Measurements from ENCODE around the gene LRRC58. TPM values are rescaled to one million over a fixed set of nuclear protein-coding genes. Genes with fewer than 3 reads are reported as not detected.

The LRRC58 gene
- total RNA-seq, 1 experiment from 2014 or later = 38.9 TPM

DNA sequence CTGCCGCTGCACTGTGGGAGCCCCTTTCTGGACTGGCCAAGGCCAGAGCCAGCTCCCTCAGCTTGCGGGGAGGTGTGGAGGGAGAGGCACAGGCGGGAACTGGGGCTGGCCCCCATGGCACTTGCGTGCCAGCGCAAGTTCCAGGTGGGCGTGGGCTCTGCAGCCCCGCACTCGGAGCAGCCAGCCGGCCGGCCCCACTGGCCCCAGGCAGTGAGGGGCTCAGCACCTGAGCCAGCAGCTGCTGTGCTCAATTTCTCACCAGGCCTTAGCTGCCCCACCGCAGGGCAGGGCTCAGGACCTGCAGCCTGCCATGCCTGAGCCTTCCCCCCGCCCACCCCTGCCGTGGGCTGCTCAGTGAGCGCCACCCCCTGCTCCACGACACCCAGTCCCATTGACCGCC lies 59.5 kb downstream of the LRRC58 start:
- in situ Hi-C loops (cut with HindIII; ENCODE audit: low sequenced_read_pairs) = no loop called here
- no peak for DNase-seq (ENCODE audit: low spot score)

DNA sequence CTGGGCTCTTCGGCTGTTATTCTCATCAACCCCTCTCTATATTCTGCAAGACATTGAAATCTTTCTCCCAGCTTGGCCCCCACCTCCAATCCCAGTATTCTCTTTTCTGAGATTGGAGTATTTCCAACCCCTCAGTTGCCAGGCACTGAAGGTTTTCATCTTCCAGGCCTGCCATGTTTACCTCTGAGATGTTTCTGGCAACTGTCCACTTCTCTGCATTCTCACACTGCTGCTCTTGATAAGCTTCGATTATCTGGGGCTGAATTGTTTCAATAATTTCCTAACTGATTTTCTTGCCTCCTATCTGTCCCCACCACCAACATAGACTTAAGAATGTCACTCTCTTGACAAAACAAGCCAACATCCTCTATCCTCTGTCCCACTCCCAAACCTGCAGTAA lies 62.7 kb downstream of the LRRC58 start:
- no peak for DNase-seq (ENCODE audit: low spot score)
- in situ Hi-C loops (cut with HindIII; ENCODE audit: low sequenced_read_pairs) = no loop called here

GRCh38 chr3:120285508-120285841 lies 63.7 kb downstream of the LRRC58 start:
- no peak for DNase-seq (ENCODE audit: low spot score)
- in situ Hi-C loops (cut with HindIII; ENCODE audit: low sequenced_read_pairs) = no loop called here

GRCh38 chr3:120284747-120285507 lies 64.2 kb downstream of the LRRC58 start, which contains the start of gene GPR156:
Gene GPR156 (minus strand): TSS chr3:120285222. CDS start chr3:120244098, 41,124 bp downstream.
- DNase-seq (ENCODE audit: low spot score) = no peak
- in situ Hi-C loops (cut with HindIII; ENCODE audit: low sequenced_read_pairs) = no loop called here

- DNase-seq (ENCODE audit: low spot score) = no peak
- in situ Hi-C loops (cut with HindIII; ENCODE audit: low sequenced_read_pairs) = no loop called here
These were observed 67.9 kb downstream of the LRRC58 start for GRCh38 chr3:120281261-120281660.

DNA sequence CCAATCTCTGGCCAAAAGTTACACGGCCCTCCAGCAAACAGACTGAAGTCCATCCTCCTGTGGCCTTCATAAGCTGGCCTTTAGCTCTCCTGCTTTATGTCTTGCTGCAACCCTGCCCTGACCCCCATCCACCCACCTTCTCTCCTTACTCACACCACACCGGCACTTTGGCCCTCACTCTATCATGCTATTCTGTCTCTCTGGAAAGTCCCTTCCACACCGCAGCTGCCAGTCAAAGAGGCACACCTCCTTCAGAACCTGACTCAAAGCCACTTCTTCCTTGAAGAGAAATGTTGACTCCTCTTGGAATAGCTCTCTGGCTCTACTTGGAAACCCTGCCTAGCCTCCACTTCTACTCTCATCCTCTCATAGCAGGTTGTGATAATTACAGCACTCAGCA lies 68.6 kb downstream of the LRRC58 start:
- DNase-seq (ENCODE audit: low spot score) = no peak
- in situ Hi-C loops (cut with HindIII; ENCODE audit: low sequenced_read_pairs) = no loop called here

GRCh38 chr3:120280026-120280425 lies 69.1 kb downstream of the LRRC58 start:
- DNase-seq (ENCODE audit: low spot score) = no peak
- in situ Hi-C loops (cut with HindIII; ENCODE audit: low sequenced_read_pairs) = no loop called here

- DNase-seq (ENCODE audit: low spot score) = no peak
- in situ Hi-C loops (cut with HindIII; ENCODE audit: low sequenced_read_pairs) = no loop called here
These were observed 72.4 kb downstream of the LRRC58 start for GRCh38 chr3:120276767-120277166.

DNA sequence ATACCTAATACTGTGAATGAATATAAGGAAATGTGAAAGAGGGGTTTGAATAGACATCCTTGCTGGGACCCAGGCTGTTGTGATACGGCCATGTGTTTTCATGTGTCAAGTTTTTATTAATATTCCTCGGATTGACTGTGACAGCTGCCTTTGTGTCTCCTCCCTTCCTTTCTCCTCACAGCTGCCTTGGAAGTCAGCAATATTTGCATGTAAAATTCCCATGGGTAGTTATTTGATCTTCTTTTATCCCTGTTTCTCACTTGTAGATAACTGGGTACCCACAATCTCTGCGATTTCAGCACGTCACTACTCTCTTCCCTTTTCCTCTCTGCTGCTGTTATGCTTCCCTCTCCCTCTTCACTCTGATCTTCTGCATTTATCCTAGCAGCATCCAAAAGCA lies 73.5 kb downstream of the LRRC58 start:
- DNase-seq (ENCODE audit: low spot score) = no peak
- in situ Hi-C loops (cut with HindIII; ENCODE audit: low sequenced_read_pairs) = no loop called here

GRCh38 chr3:120274739-120275167 lies 74.4 kb downstream of the LRRC58 start:
- in situ Hi-C loops (cut with HindIII; ENCODE audit: low sequenced_read_pairs) = loop anchor here (25.0 kb wide), 1 partner anchor 113 kb away; no protein-coding TSS in a partner anchor
- DNase-seq (ENCODE audit: low spot score) = no peak

Other genes with a start within 250 kb of the LRRC58 start
- not detected in 2 replicates for gene GPR156, start 64.1 kb downstream of the LRRC58 start, total RNA-seq (2014; rRNA removed; shearing (Covaris generic))
- gene FSTL1, start 101.6 kb upstream of the LRRC58 start, total RNA-seq (2014; rRNA removed; shearing (Covaris generic)) = 117 and 179 TPM in 2 replicates
- gene NDUFB4, start 247.0 kb upstream of the LRRC58 start, total RNA-seq (2014; rRNA removed; shearing (Covaris generic)) = 127 and 148 TPM in 2 replicates

Data from G401 (cell line).